ENCODE results near the gene CNIH4. TPM values are rescaled to one million over a fixed set of nuclear protein-coding genes. Genes with fewer than 3 reads are reported as not detected.

CNIH4 gene
- total RNA-seq, 1 donor from 2014 or later, result 60.7 TPM

GRCh38 chr1:224357626-224358124, 996 bp downstream of the CNIH4 start:
- H3K27ac Mint-ChIP-seq, result peak overlapping the region; percentile 89
- H3K36me3 Mint-ChIP-seq (ENCODE audit: low read depth), result peaks cover 30% of the 10 kb centered on the region

GRCh38 chr1:224358237-224358636, 1.6 kb downstream of the CNIH4 start:
- Mint-ChIP-seq H3K27me3 (ENCODE audit: low read depth) (no peaks in the 10 kb centered on the region), H3K4me3 (ENCODE audit: low read depth) (peak overlapping the region; percentile 94), H3K36me3 (ENCODE audit: low read depth) (peaks cover 35% of the 10 kb centered on the region), H3K9me3 (no peaks in the 10 kb centered on the region), H3K4me1 (ENCODE audit: low read depth) (peaks cover 35% of the 10 kb centered on the region), H3K27ac (no peak overlapping the region)
- DNase-seq (ENCODE audit: low spot score), result no peak
- intact Hi-C loops (cut with micrococcal nuclease), result loop anchor here (1.0 kb wide), 1 partner anchor 22 kb away; no protein-coding TSS in a partner anchor

More at GRCh38 chr1:224357626-224358124, 996 bp downstream of the CNIH4 start:
- peak overlapping the region; percentile 94 for H3K4me3 Mint-ChIP-seq (ENCODE audit: low read depth)
- H3K9me3 Mint-ChIP-seq, result no peaks in the 10 kb centered on the region
- peaks cover 33% of the 10 kb centered on the region for H3K4me1 Mint-ChIP-seq (ENCODE audit: low read depth)
- intact Hi-C loops (cut with micrococcal nuclease), result loop anchor here (1.0 kb wide), 1 partner anchor 23 kb away; no protein-coding TSS in a partner anchor
- DNase-seq (ENCODE audit: low spot score), result no peak
- H3K27me3 Mint-ChIP-seq (ENCODE audit: low read depth), result no peaks in the 10 kb centered on the region

GRCh38 chr1:224359207-224359606, 2.5 kb downstream of the CNIH4 start:
- no peak for DNase-seq (ENCODE audit: low spot score)
- Mint-ChIP-seq H3K27me3 (ENCODE audit: low read depth) (no peaks in the 10 kb centered on the region), H3K4me3 (ENCODE audit: low read depth) (peak overlapping the region; percentile 9), H3K36me3 (ENCODE audit: low read depth) (peaks cover 44% of the 10 kb centered on the region), H3K4me1 (ENCODE audit: low read depth) (peaks cover 36% of the 10 kb centered on the region), H3K27ac (peak overlapping the region; percentile 37), H3K9me3 (no peaks in the 10 kb centered on the region)
- intact Hi-C loops (cut with micrococcal nuclease), result no loop called here

- Mint-ChIP-seq H3K27ac (peak overlapping the region; percentile 77), H3K4me1 (ENCODE audit: low read depth) (peaks cover 53% of the 10 kb centered on the region), H3K9me3 (no peaks in the 10 kb centered on the region), H3K36me3 (ENCODE audit: low read depth) (peaks cover 88% of the 10 kb centered on the region), H3K4me3 (ENCODE audit: low read depth) (peak overlapping the region; percentile 30), H3K27me3 (ENCODE audit: low read depth) (no peaks in the 10 kb centered on the region)
- intact Hi-C loops (cut with micrococcal nuclease), result loop anchor here (1.0 kb wide), 2 partner anchors 9 to 12 kb away; partner anchors contain the start of gene CNIH4
- DNase-seq (ENCODE audit: low spot score), result no peak
Observed at GRCh38 chr1:224368409-224368808, 11.7 kb downstream of the CNIH4 start.

- Mint-ChIP-seq H3K36me3 (ENCODE audit: low read depth) (peaks cover 92% of the 10 kb centered on the region), H3K9me3 (no peaks in the 10 kb centered on the region), H3K27me3 (ENCODE audit: low read depth) (no peaks in the 10 kb centered on the region), H3K4me1 (ENCODE audit: low read depth) (peaks cover 77% of the 10 kb centered on the region), H3K27ac (peak overlapping the region; percentile 67), H3K4me3 (ENCODE audit: low read depth) (no peak overlapping the region)
- intact Hi-C loops (cut with micrococcal nuclease), result no loop called here
- no peak for DNase-seq (ENCODE audit: low spot score)
Observed at GRCh38 chr1:224373008-224373590, 16.4 kb downstream of the CNIH4 start.

- no peak for DNase-seq (ENCODE audit: low spot score)
- Mint-ChIP-seq H3K4me1 (ENCODE audit: low read depth) (peaks cover 79% of the 10 kb centered on the region), H3K27me3 (ENCODE audit: low read depth) (no peaks in the 10 kb centered on the region), H3K9me3 (no peaks in the 10 kb centered on the region), H3K36me3 (ENCODE audit: low read depth) (peaks cover 90% of the 10 kb centered on the region), H3K27ac (peak overlapping the region; percentile 70), H3K4me3 (ENCODE audit: low read depth) (no peak overlapping the region)
- intact Hi-C loops (cut with micrococcal nuclease), result loop anchor here (5.0 kb wide), 1 partner anchor 108 kb away; no protein-coding TSS in a partner anchor
Observed at GRCh38 chr1:224375059-224375458, 18.4 kb downstream of the CNIH4 start.

- Mint-ChIP-seq H3K4me3 (ENCODE audit: low read depth) (peak overlapping the region; percentile 41), H3K27me3 (ENCODE audit: low read depth) (no peaks in the 10 kb centered on the region), H3K27ac (peak overlapping the region; percentile 87), H3K4me1 (ENCODE audit: low read depth) (peaks cover 90% of the 10 kb centered on the region), H3K9me3 (no peaks in the 10 kb centered on the region), H3K36me3 (ENCODE audit: low read depth) (peaks cover 87% of the 10 kb centered on the region)
- DNase-seq (ENCODE audit: low spot score), result no peak
- intact Hi-C loops (cut with micrococcal nuclease), result loop anchor here (1.0 to 5.0 kb wide), 3 partner anchors 9 to 110 kb away; no protein-coding TSS in a partner anchor
Observed at GRCh38 chr1:224377676-224378006, 21.0 kb downstream of the CNIH4 start.

- Mint-ChIP-seq H3K36me3 (ENCODE audit: low read depth) (peaks cover 84% of the 10 kb centered on the region), H3K9me3 (no peaks in the 10 kb centered on the region), H3K4me3 (ENCODE audit: low read depth) (peak overlapping the region; percentile 47), H3K27ac (peak overlapping the region; percentile 40), H3K4me1 (ENCODE audit: low read depth) (peaks cover 86% of the 10 kb centered on the region), H3K27me3 (ENCODE audit: low read depth) (no peaks in the 10 kb centered on the region)
- intact Hi-C loops (cut with micrococcal nuclease), result loop anchor here (2.0 to 5.0 kb wide), 2 partner anchors 14 to 112 kb away; no protein-coding TSS in a partner anchor
- DNase-seq (ENCODE audit: low spot score), result no peak
Observed at GRCh38 chr1:224378855-224379631, 22.4 kb downstream of the CNIH4 start.

GRCh38 chr1:224380003-224380402, 23.3 kb downstream of the CNIH4 start:
- Mint-ChIP-seq H3K27me3 (ENCODE audit: low read depth) (no peaks in the 10 kb centered on the region), H3K4me3 (ENCODE audit: low read depth) (peak overlapping the region; percentile 47), H3K27ac (peak overlapping the region; percentile 77), H3K36me3 (ENCODE audit: low read depth) (peaks cover 84% of the 10 kb centered on the region), H3K4me1 (ENCODE audit: low read depth) (peaks cover 78% of the 10 kb centered on the region), H3K9me3 (no peaks in the 10 kb centered on the region)
- DNase-seq (ENCODE audit: low spot score), result peak; percentile 57
- intact Hi-C loops (cut with micrococcal nuclease), result loop anchor here (1.0 to 5.0 kb wide), 5 partner anchors 22 to 548 kb away; no protein-coding TSS in a partner anchor

- no peaks in the 10 kb centered on the region for H3K27me3 Mint-ChIP-seq (ENCODE audit: low read depth)
- no peak overlapping the region for H3K4me3 Mint-ChIP-seq (ENCODE audit: low read depth)
- peak overlapping the region; percentile 81 for H3K27ac Mint-ChIP-seq
- intact Hi-C loops (cut with micrococcal nuclease), result loop anchor here (1.0 to 5.0 kb wide), 6 partner anchors 48 to 550 kb away; no protein-coding TSS in a partner anchor
- peaks cover 67% of the 10 kb centered on the region for H3K4me1 Mint-ChIP-seq (ENCODE audit: low read depth)
- DNase-seq (ENCODE audit: low spot score), result no peak
- no peaks in the 10 kb centered on the region for H3K9me3 Mint-ChIP-seq
- peaks cover 83% of the 10 kb centered on the region for H3K36me3 Mint-ChIP-seq (ENCODE audit: low read depth)
Observed at GRCh38 chr1:224381880-224382548, 25.3 kb downstream of the CNIH4 start.

- no peak overlapping the region for H3K27ac Mint-ChIP-seq
- no peak overlapping the region for H3K4me3 Mint-ChIP-seq (ENCODE audit: low read depth)
Observed at GRCh38 chr1:224383218-224383617, 26.5 kb downstream of the CNIH4 start.

GRCh38 chr1:224387302-224387912, 30.7 kb downstream of the CNIH4 start:
- Mint-ChIP-seq H3K36me3 (ENCODE audit: low read depth) (peaks cover 89% of the 10 kb centered on the region), H3K4me1 (ENCODE audit: low read depth) (peaks cover 32% of the 10 kb centered on the region), H3K9me3 (no peaks in the 10 kb centered on the region), H3K27me3 (ENCODE audit: low read depth) (no peaks in the 10 kb centered on the region), H3K27ac (peak overlapping the region; percentile 52), H3K4me3 (ENCODE audit: low read depth) (no peak overlapping the region)
- DNase-seq (ENCODE audit: low spot score), result no peak
- intact Hi-C loops (cut with micrococcal nuclease), result no loop called here

More at GRCh38 chr1:224383218-224383617, 26.5 kb downstream of the CNIH4 start:
- no peak for DNase-seq (ENCODE audit: low spot score)
- Mint-ChIP-seq H3K36me3 (ENCODE audit: low read depth) (peaks cover 84% of the 10 kb centered on the region), H3K27me3 (ENCODE audit: low read depth) (no peaks in the 10 kb centered on the region), H3K4me1 (ENCODE audit: low read depth) (peaks cover 63% of the 10 kb centered on the region), H3K9me3 (no peaks in the 10 kb centered on the region)
- intact Hi-C loops (cut with micrococcal nuclease), result loop anchor here (5.0 kb wide), 2 partner anchors 266 to 551 kb away; no protein-coding TSS in a partner anchor

Measured in activated T-helper 2 cell treated with anti-CD3 and anti-CD28 coated beads, Interferon-gamma antibody, Interleukin-2, Interleukin-4, amounts not matched to agents 10 μg/mL and 5 μg/mL and 100 μg/mL, durations not matched to agents 14 hours and 24 hours and 36 hours (primary cell).